Loucy (cell line): Measurements from ENCODE around the gene PARN.

ENCODE experiments used
- H2AFZ ChIP-seq: fragments of 200-600 bp; sonication (generic); 2 replicates; pipeline ENCODE4 v1.6.0; 2016; ENCODE audit warnings: antibody characterized with exemption, mild to moderate bottlenecking, low read length, moderate library complexity
- H3F3A ChIP-seq: fragments of 200-600 bp; 2 replicates; pipeline ENCODE4 v1.6.0; 2016; ENCODE audit warnings: antibody characterized with exemption, low read depth, mild to moderate bottlenecking
- H3K27me3 ChIP-seq: fragments of 200-600 bp; sonication (generic); 2 replicates; pipeline ENCODE4 v1.6.1; 2014; ENCODE audit warnings: low read length, mild to moderate bottlenecking; ENCODE audit not compliant: insufficient read depth, poor library complexity, severe bottlenecking
- H3K36me3 ChIP-seq: fragments of 200-600 bp; sonication (generic); 2 replicates; pipeline ENCODE4 v1.6.1; 2016; ENCODE audit warnings: low read length; ENCODE audit not compliant: insufficient read depth
- H3K4me1 ChIP-seq: fragments of 200-600 bp; sonication (generic); 2 replicates; pipeline ENCODE4 v1.5.1; 2014; ENCODE audit warnings: low read length, mild to moderate bottlenecking; ENCODE audit not compliant: insufficient read depth, poor library complexity, severe bottlenecking
- H3K4me2 ChIP-seq: fragments of 200-600 bp; sonication (generic); 2 replicates; pipeline ENCODE4 v1.6.0; 2014; ENCODE audit warnings: antibody characterized with exemption, low read length, low read depth, mild to moderate bottlenecking; ENCODE audit not compliant: poor library complexity, severe bottlenecking
- H3K4me3 ChIP-seq: fragments of 200-600 bp; sonication (generic); 2 replicates; pipeline ENCODE4 v1.5.1; 2014; ENCODE audit warnings: low read length, mild to moderate bottlenecking, mixed read lengths; ENCODE audit not compliant: poor library complexity, severe bottlenecking
- H3K79me2 ChIP-seq: fragments of 200-600 bp; sonication (generic); 2 replicates; pipeline ENCODE4 v1.6.1; 2014; ENCODE audit warnings: low read length; ENCODE audit not compliant: insufficient read depth
- H3K9ac ChIP-seq: fragments of 200-600 bp; sonication (generic); 2 replicates; pipeline ENCODE4 v1.6.0; 2014; ENCODE audit warnings: mild to moderate bottlenecking, low read depth, low read length, moderate library complexity; ENCODE audit not compliant: poor library complexity, severe bottlenecking
- H3K9me2 ChIP-seq: fragments of 200-600 bp; sonication (generic); replicated peaks from 2 replicates; pipeline ENCODE4 v1.6.1; 2016; ENCODE audit warnings: low read depth, low read length, mixed read lengths
- H3K9me3 ChIP-seq: fragments of 200-600 bp; sonication (generic); 2 replicates; pipeline ENCODE4 v1.6.1; 2014; ENCODE audit warnings: mild to moderate bottlenecking, antibody characterized with exemption, low read length, low read depth; ENCODE audit not compliant: insufficient read depth
- H4K20me1 ChIP-seq: fragments of 200-600 bp; sonication (generic); 2 replicates; pipeline ENCODE4 v1.6.0; 2014; ENCODE audit warnings: antibody characterized with exemption, low read length, mild to moderate bottlenecking; ENCODE audit not compliant: insufficient read depth, poor library complexity, severe bottlenecking
- CTCF ChIP-seq: fragments of 200-600 bp; sonication (generic); conservative IDR thresholded peaks from 2 replicates; pipeline ENCODE4 v1.5.1; 2014; ENCODE audit warnings: mild to moderate bottlenecking, antibody characterized with exemption, low read length
- EZH2phosphoT487 ChIP-seq: fragments of 200-600 bp; IDR thresholded peaks from 2 replicates; pipeline ENCODE4 v1.6.1; 2018; ENCODE audit warnings: antibody characterized with exemption, mild to moderate bottlenecking, moderate library complexity, borderline replicate concordance

PARN gene

GRCh38 chr16:14652726-14653125, 22.7 kb upstream of the PARN start:
- Histone ChIP-seq H3K27me3 (no peaks in the 10 kb centered on the region), H4K20me1 (no peaks in the 10 kb centered on the region), H3K4me1 (no peaks in the 10 kb centered on the region), H3K9me2 (no peaks in the 10 kb centered on the region), H3K79me2 (no peaks in the 10 kb centered on the region), H3K9me3 (no peaks in the 10 kb centered on the region), H3F3A (no peaks in the 10 kb centered on the region), H3K4me2 (no peak overlapping the region), H2AFZ (no peak overlapping the region), H3K36me3 (peaks cover 23% of the 10 kb centered on the region; the same call in 1 of the 2 replicates), H3K4me3 (no peak overlapping the region), H3K9ac (no peak overlapping the region)
- TF ChIP-seq CTCF = no peak
- no peak for TF ChIP-seq EZH2phosphoT487

GRCh38 chr16:14650629-14651028, 20.6 kb upstream of the PARN start:
- no peaks in the 10 kb centered on the region for H3F3A ChIP-seq
- H3K4me3 ChIP-seq = no peak overlapping the region
- H2AFZ ChIP-seq = no peak overlapping the region
- no peaks in the 10 kb centered on the region for H3K27me3 ChIP-seq
- peaks cover 33% of the 10 kb centered on the region; the same call in 1 of the 2 replicates for H3K36me3 ChIP-seq
- H3K4me2 ChIP-seq = no peak overlapping the region
- no peaks in the 10 kb centered on the region for H3K4me1 ChIP-seq
- no peaks in the 10 kb centered on the region for H3K9me2 ChIP-seq
- H4K20me1 ChIP-seq = no peaks in the 10 kb centered on the region
- no peak overlapping the region for H3K9ac ChIP-seq
- no peaks in the 10 kb centered on the region for H3K79me2 ChIP-seq
- TF ChIP-seq EZH2phosphoT487 (no peak), CTCF (no peak)
- no peaks in the 10 kb centered on the region for H3K9me3 ChIP-seq

- Histone ChIP-seq H3K4me1 (no peaks in the 10 kb centered on the region), H3K9ac (no peak overlapping the region), H2AFZ (no peak overlapping the region), H3K36me3 (peaks cover 41% of the 10 kb centered on the region; the same call in 1 of the 2 replicates), H3K9me3 (no peaks in the 10 kb centered on the region), H3K4me3 (no peak overlapping the region), H3K27me3 (no peaks in the 10 kb centered on the region), H3K4me2 (no peak overlapping the region), H3F3A (no peaks in the 10 kb centered on the region), H3K9me2 (no peaks in the 10 kb centered on the region), H3K79me2 (no peaks in the 10 kb centered on the region), H4K20me1 (no peaks in the 10 kb centered on the region)
- no peak for TF ChIP-seq CTCF
Measured at GRCh38 chr16:14649816-14650215, 19.8 kb upstream of the PARN start.
